HG02884 (cell line): ENCODE results near the gene BDKRB1.

Source experiments
- ATAC-seq: cut with Tn5 transposase; IDR thresholded peaks from one replicate; pipeline ENCODE4 v1.9.1; 2021; ENCODE audit warnings: mild to moderate bottlenecking, moderate library complexity; ENCODE audit not compliant: unreplicated experiment

Gene BDKRB1

DNA sequence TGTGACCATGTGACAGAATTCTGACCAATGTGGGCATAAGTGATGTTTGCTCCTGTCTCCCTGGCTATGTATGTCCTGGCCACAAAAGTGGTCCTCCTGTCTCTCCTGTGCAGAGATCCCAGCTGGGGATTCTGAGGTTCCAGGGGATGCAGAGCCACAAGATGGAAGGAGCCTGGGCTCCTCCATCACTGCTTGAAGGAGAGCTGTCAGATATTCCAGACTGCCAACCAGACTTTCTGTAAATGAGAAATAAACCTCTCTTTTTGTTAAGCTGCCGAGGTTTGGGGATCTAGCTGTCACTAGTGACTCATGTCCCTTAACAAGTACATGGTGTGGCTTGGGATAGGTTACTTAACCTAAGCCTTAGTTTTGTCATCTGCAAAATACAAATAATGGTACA is 21.9 kb downstream of the BDKRB1 start:
- no peak for ATAC-seq

DNA sequence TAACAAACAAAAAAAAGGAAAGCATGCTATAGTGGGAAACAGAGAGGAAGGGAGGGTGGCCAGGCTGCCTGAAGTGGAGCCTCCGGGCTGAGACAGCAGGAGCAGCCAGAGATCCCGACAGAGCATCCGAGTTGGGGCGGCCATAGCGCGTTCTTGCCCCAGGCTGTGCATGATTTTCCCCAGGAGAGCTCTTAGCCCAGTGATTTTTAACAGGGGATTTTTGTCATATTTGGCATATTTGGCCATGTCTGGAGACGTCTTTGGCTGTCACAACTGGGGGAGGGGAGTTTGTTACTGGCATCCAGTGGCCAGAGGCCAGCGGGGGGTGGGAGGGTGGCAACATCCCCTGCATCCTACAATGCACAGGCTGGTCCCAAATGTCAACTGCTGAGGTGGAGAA is 23.6 kb downstream of the BDKRB1 start:
- ATAC-seq: no peak

DNA sequence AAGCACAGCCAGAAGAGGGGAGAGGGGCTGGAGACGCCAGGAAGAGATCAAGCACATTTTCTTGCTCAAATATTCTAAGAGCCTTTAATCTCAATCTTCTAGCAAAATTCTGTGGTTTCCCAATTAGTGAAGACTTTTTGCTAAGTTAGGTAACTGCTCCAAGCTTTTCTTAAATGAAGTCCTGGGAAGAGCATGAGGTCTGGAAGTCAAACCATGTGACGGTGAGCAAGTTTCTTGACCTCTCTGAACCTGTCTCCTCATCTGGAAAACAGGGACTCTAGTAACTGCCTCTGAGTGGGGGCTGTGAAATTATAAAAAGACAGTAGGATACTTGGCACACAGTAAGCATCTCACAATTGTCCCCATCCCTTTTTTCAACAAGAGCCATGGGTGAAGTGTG is 24.1 kb downstream of the BDKRB1 start:
- ATAC-seq: no peak

DNA sequence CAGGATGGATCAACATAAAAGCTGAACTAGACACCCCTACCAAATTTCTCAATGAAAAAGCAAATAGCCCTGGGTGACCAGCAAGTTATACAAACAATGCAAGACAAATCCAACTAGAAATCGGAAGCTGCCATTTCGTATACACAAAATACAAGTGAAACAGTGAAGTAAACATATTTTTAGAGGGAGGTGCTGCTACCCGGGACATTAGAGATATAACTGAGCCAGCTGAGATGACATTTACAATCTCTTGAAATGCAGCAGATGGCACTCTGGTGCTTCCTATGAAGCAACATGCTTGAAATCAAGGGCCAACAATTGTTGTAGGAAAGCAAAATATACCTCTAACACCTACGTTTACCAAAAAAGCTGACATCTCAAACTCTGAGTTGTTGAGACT is 25.5 kb downstream of the BDKRB1 start:
- ATAC-seq: no peak

DNA sequence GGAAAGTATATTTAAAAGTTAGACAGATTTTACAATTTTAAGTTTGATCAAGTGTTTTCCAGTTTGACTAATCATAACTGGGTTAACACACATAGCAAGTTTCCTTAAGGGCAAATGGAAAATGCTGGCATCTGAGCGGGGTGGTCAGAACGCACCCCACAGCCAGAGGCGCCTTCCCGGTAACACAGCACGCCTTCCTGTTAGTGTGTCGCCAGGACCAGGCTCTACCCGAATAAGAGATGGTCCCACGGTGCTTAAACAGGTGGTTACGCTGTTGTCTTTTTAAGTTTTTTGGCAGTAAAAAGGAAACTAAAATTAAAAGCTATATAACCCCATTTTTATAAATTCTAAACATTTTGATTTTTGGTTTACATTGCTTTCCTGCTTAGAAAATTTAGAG is 28.0 kb downstream of the BDKRB1 start:
- ATAC-seq: no peak

DNA sequence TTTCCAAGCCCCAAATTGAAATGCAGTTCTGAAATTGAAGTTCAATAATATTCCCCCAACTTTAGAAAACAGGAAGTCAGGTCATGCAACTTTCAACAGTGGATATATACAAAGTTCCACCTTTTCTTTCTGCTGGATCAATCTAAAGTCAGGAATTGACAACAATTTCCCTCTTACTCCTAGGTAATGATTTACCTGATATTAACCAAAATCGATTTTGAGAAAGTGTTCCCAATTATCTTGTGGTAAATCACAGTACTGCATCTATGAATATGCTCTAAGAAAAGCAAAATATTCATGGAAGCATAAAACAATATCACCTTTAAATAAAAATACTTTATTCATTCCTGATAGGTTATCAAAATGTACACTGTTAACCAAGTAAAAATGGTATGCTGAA is 28.4 kb downstream of the BDKRB1 start:
- ATAC-seq: no peak

DNA sequence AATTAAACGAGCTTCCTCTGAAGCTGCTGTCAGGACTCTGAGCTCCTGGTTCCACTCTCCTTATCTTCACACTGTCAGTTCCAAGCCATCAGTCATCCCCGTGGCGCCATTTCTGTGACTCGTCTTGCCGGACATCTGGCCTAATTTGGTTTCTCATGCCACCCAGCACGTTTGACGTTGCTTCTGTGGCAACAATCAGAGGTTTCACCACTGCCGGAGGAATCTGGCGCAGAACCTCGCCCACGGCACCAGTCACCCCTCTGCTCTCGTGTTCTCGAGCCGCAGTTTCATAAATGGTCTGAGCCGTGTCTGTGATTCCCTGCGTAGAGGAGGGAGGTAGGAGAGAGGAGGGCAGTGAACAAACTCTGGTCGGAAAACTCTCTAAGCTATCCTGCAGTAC is 29.7 kb downstream of the BDKRB1 start:
- ATAC-seq: no peak

DNA sequence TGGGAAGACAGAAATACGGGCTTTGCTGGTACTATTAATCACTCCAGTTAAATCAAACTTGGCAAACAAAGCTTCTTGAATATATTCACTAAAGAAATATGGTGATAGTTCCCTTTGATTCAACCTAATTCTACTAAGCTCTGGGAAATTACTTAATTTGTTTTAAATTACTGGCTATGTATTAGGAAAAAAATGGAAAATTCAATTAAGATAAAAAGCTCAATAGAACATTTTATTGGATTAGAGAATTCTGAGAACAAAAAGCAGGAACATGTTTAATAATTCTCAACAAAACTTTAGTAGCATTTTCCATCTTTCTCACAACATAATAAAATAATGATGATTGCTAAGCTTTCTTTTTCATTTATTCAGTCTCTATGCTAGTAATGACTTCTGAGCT is 30.2 kb downstream of the BDKRB1 start:
- no peak for ATAC-seq

DNA sequence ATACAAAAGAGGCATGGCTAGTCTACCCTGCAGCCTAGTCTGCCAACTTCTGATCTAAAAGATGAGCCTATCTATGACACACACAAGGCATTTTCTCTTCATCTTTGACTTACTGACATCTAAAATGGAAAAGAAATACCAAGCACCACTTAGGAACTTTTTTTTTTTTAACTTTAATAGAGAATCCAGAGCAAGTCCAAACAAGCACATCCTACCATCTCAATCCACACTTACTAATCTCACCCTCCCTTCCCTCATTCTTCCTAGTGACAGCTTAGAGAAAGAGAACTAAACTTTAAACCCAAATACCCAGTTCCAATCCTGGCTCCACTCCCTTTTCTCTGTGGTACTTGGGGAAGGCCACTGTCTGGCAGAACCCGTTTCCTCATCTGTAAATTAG is 31.8 kb downstream of the BDKRB1 start:
- ATAC-seq: no peak

DNA sequence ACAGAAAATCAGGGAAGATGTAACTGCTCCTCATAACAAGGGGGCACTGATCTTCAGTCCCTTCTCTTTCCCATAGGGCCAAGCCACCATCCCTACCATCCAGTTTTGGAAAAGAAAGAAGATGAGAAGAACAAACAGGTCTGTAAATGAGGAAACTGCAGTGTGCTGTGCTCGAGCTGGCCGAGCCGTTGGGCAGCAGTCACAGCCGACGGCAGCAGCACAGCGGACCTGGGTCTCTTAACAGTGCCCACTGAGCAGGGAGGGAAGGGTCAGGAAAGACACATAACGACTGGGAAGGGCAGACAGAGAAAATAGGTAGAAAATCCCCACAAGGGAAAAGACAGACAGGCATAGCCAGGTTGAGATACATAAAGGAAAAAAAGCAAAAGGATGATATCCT is 38.2 kb downstream of the BDKRB1 start:
- no peak for ATAC-seq

DNA sequence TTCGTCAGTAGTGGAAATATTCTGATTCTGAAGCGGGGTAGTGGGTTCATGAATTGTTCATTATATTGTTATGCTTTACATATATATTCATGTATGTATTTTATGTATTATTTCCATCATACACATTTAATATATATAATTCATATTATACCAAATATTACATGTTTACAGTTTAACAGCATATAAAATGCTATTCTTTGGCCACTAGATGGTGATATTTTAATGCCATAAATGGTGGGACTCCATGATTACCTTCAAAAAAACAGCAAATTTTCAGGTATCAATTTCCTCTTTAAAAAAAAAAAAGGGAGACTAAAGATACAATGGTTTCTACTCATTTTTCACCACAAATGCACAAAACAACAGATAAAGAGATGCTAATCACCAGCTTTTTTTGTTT is 41.0 kb downstream of the BDKRB1 start:
- ATAC-seq: no peak

DNA sequence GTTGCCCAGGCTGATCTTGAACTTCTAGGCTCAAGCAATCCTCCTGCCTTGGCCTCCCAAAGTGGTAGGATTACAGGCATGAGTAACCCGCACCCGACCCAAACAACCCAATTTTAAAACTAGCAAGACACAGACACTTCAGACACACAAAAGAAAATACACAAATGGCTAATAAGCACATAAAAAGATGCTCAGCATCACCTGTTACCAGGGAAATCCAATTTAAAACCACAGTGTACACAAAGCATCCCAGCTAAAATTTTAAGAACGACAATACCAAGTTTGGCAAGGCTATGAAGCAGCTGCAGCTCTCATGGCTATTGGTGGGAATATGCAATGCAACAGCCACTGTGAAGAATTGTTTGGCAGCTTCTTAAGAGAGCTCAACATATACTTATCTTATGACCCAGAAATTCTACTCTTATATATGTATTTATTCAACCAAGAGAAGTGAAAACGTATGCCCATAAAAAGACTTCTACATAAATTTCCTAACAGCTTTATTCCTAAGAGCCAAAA is 42.0 kb downstream of the BDKRB1 start:
- no peak for ATAC-seq

DNA sequence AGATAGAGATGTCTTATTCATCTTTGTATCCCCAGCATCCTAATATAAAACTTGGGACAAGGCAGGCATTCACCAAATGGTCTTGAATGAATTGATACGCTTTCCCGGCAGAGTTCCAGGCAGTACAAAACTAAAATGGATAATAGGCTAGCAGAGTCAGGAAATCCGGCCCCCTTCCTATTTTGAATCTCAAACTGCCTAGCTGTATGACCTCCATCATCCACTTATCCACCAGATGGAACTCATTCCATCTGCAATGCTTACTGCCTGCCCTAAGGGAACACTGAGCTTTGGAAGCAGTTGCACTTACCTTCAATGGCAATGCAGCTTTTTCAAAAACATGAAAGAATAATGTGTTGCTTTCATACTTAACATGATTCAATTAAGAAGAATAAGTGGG is 43.4 kb downstream of the BDKRB1 start:
- no peak for ATAC-seq

DNA sequence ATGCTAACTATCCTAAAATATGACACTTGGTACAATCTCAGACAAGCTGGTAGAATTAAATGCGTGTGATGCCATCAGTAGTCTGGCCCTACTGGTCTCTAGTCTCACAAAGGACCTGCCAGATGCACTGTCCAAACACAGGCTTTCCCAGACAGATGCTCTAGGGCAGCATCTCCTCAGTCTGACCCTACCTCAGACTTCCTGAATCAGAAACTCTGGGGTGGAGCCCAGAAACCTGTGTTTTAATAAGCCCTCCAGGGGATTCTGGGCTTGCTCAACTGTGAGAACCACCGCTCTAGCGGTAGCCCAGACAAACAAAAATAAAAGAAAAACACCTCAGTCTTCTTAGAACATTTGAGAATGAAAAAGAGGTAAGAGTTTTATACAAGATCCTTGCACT is 48.0 kb downstream of the BDKRB1 start:
- ATAC-seq: no peak

DNA sequence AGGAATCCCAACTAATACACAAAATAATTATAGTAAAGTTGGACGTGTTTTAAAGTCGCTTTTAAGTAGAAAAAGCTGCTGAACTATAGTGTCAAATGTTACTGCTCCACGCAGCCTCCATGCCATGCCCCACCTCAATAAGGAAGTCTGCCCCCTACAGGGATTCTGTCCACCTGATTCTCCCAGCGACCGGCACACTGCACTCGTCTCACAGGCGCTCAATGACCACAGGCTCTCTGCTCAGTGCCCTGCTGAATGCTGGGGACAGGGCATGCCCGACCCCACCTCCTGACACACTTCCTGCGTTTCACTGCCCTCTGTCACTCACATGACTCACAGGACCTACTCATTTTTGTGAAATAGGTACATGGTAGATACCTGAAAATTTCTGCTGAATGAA is 48.9 kb downstream of the BDKRB1 start:
- no peak for ATAC-seq

DNA sequence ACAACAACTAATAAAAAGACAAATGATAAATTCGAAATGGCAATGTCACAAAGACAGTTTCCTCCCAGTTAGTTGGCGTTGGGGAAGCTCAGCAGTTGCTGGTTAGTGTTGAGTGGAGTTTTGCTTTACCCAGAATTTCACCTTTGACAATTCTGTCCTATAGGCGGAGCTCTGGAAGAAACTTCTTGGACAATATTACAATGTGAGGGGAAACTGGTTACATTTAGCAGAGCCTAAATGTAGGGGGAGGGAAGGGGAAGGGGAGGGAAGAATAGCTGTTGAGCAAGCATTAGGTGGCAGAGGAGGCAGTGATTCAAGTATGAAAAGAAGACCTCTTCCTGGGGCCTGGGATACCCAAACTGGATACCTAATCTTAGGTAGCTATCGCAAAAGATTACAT is 51.4 kb downstream of the BDKRB1 start:
- no peak for ATAC-seq

DNA sequence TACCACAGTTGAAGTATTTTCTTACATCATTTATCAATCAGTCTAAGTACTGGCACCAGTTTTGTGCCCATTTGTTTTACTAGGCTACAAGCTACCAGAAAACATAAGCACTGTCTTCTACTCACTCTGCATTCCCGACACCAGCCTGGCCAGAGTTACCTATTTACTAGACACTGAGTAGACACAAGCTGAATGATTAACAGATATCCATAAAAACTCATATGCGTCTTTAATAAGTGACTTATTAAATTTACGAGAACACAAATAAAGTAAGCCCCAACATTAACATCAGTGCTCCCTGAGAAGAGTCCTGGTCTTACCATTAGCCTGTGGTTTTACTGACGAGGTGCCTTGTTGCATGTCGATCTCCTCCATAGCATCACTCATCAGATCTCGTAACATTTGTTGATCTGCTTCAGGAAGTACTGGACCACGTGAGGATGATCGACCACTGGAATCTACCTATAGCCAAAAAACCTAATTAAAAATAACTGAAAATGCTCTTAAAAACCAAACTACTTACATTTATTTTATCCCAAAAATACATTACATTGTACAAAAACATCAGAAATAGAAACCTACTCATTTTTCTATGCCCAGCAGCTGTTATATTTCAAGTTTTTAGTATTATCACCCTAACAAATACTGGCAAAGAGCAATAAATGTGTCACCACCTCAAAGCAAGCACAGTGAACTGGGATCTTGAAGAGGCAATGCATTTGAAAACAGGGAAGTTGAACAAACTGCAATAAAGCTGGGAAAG is 53.3 kb downstream of the BDKRB1 start:
- no peak for ATAC-seq

DNA sequence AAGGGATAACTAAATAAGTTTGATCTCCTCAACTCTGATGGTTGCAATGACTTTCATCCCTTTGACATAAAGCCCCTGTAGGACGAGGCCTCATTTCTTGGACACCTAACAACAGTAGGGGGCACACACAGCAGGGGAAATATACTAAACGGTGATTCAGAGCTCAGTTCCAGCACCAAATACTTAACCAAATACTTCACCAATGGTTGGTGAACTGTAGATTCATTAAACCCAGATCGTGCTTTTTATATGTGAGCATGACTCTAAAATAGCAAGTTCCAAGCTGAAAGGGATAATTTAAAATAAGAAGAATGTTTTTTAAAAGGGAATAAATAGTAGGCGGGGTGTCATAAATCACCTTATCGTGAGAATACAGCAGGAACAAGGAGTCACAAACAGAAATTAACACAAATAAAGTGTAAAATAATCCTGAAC is 53.9 kb downstream of the BDKRB1 start:
- no peak for ATAC-seq

DNA sequence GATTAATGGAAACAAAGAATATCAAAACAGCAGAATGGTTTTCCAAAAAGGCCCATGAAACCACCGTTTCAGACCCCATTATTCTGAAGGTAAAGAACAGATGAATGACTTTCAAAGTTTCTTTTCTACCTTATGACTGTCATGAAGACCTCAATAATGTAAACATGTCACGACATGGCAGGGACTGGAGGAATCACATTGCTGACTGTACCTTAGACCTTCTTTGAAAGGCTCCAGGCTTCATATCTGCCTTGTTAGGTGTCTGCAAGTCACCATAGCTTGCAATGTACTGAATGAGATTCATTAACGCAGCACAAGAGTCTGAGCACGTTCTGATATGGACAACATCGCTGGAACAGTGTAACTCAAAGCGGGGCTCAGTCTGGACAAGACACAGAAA is 54.9 kb downstream of the BDKRB1 start:
- ATAC-seq: no peak
